GM23248 (cell line): ENCODE measurements around the gene PDE6D.

Experiments
- EZH2 ChIP-seq: fragments of 200-600 bp; sonication (generic); IDR thresholded peaks from 2 replicates; pipeline ENCODE4 v1.6.1; 2018; ENCODE audit warnings: antibody characterized with exemption, mild to moderate bottlenecking; ENCODE audit not compliant: insufficient read depth, poor library complexity, severe bottlenecking
- EZH2phosphoT487 ChIP-seq: fragments of 200-600 bp; sonication (generic); IDR thresholded peaks from 2 replicates; pipeline ENCODE4 v1.6.1; 2018; ENCODE audit warnings: antibody characterized with exemption, moderate library complexity, mild to moderate bottlenecking, low read depth; ENCODE audit not compliant: insufficient read depth

DNA sequence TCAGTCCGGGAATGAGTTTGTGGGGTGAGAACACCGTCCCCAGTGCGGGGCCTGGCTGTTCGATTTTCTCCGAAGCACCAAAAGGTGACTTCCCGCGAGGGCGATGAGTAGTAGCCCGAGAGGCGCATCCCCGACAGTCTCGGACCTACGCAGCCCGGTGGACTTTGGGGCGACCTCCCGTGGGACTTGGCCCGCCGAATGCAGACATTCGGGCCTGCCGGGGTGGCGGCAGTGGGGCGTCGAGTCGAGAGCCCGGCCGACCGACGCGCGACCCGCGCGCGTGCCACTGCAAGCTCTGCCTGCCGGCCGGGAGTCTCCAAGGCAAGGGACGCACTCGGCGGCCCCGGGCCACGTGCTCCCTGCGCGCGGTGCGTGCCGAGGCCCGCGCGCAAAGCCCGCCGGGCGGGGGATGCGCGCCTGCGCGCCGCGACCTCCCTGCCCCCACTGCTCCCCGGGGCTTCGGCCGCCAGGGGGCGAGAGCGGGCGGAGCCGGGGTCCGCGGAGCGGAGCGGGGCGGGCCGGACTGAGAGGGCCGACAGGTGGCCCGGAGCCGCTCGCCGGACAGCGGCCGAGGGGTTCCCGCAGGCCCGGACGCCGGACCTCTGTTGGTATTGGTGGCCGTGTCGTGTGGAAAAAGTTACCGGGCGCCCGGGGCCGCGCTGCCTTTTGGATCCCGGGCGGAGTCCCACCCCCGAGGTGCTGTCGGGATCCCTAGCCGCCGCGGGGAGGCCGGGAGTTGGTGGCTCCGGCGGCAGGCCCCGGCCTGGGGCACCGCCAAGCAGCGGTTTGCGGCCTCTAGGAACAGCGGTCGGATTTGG lies 70.9 kb downstream of the PDE6D start:
- no peak for TF ChIP-seq EZH2
- TF ChIP-seq EZH2phosphoT487, result no peak
